ENCODE measurements around the gene RALY. TPM values are rescaled to one million over a fixed set of nuclear protein-coding genes. Genes with fewer than 3 reads are reported as not detected.

The RALY gene
- total RNA-seq, 1 experiment from 2014 or later: 119 TPM

- Histone ChIP-seq H4K20me1 (ENCODE audit: insufficient read depth) (no peaks in the 10 kb centered on the region), H3K36me3 (ENCODE audit: control insufficient read depth in 1 of 2, insufficient read depth in 2 of 2, low read length in 2 of 2) (peaks cover 13 to 16% of the 10 kb centered on the region in 2 experiments; a peak in 3 of 4 replicates), H3K4me1 (ENCODE audit: control insufficient read depth in 1 of 2, insufficient read depth in 2 of 2, low read length in 2 of 2) (peaks cover 4 to 10% of the 10 kb centered on the region in 2 experiments; a peak in 2 of 4 replicates), H3K27me3 (ENCODE audit: insufficient read depth, low read length) (no peaks in the 10 kb centered on the region), H3K27ac (ENCODE audit: low read depth, low read length) (no peak overlapping the region), H3K9ac (ENCODE audit: low read length) (no peak overlapping the region), H3K4me3 (replicated peaks in 1 of 2; ENCODE audit: low read depth in 1 of 2, low read length in 2 of 2) (no peak overlapping the region), H3K4me2 (ENCODE audit: low read length) (no peak overlapping the region), H3K79me2 (ENCODE audit: insufficient read depth, low read length) (peaks cover 5% of the 10 kb centered on the region; the same call in 1 of the 2 replicates), H3K9me3 (ENCODE audit: control insufficient read depth in 1 of 2, insufficient read depth in 1 of 2, low read depth in 1 of 2, low read length in 2 of 2) (no peaks in the 10 kb centered on the region), H3K9me2 (ENCODE audit: insufficient read depth) (no peaks in the 10 kb centered on the region), H2AFZ (ENCODE audit: low read depth, low read length, poor library complexity, severe bottlenecking) (no peak overlapping the region)
- POLR2A ChIA-PET: no interaction called here
- intact Hi-C loops (cut with micrococcal nuclease): no loop called here
- TF ChIP-seq EZH2phosphoT487 (IDR thresholded peaks at IDR 0.05; ENCODE audit: borderline replicate concordance) (no peak), EZH2 (IDR thresholded peaks at IDR 0.05) (no peak), CTCF (IDR thresholded peaks at IDR 0.05 in 2 of 3, conservative IDR thresholded peaks at IDR 0.05 in 1 of 3; ENCODE audit: borderline replicate concordance in 1 of 3, insufficient read depth in 1 of 3, low read depth in 2 of 3, low read length in 2 of 3) (no peak), EGR1 (IDR thresholded peaks at IDR 0.05; ENCODE audit: low read depth) (no peak), YY1 (IDR thresholded peaks at IDR 0.05; ENCODE audit: extremely low read depth, insufficient replicate concordance, low read depth, low read length) (no peak), ZFX (IDR thresholded peaks at IDR 0.05) (no peak)
- TF ChIP-seq, protein P1, sequence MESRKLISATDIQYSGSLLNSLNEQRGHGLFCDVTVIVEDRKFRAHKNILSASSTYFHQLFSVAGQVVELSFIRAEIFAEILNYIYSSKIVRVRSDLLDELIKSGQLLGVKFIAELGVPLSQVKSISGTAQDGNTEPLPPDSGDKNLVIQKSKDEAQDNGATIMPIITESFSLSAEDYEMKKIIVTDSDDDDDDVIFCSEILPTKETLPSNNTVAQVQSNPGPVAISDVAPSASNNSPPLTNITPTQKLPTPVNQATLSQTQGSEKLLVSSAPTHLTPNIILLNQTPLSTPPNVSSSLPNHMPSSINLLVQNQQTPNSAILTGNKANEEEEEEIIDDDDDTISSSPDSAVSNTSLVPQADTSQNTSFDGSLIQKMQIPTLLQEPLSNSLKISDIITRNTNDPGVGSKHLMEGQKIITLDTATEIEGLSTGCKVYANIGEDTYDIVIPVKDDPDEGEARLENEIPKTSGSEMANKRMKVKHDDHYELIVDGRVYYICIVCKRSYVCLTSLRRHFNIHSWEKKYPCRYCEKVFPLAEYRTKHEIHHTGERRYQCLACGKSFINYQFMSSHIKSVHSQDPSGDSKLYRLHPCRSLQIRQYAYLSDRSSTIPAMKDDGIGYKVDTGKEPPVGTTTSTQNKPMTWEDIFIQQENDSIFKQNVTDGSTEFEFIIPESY (IDR thresholded peaks at IDR 0.05; ENCODE audit: extremely low read depth, insufficient replicate concordance, low read length): no peak
- RAD21 ChIA-PET (ENCODE audit: low non-redundant PET in 1 of 2, low total read pairs in 2 of 2, uncharacterized antibody in 2 of 2, unreplicated experiment in 2 of 2): no interaction called here
- BruUV-seq (replicated peaks): no TSS peak
- no peak for DNase-seq (ENCODE audit: low read depth, low spot score)
- ATAC-seq: no peak
- CTCF ChIA-PET: no interaction called here
Measured at GRCh38 chr20:34078540-34078939, 84.8 kb downstream of the RALY start.

All from HCT116 (cell line).